HCT116 (cell line): ENCODE results near the gene NEB. TPM values are rescaled to one million over a fixed set of nuclear protein-coding genes. Genes with fewer than 3 reads are reported as not detected.
"Not testable (repeated sequence)": the region's sequence is repeated elsewhere in the genome, so short reads cannot be mapped to it uniquely, and the experiment has no call there.

ENCODE experiments used
- ATAC-seq: fragments of 200-7000 bp; cut with Tn5 transposase; 2 replicates; pipeline ENCODE4 v1.9.1; 2020; ENCODE audit warnings: mild to moderate bottlenecking, moderate library complexity
- BruUV-seq: library from RNA; stranded (reverse); fragments of 400-500 nt; replicated peaks from 2 replicates; lab custom pipeline; 2021; lab: Mats Ljungman, UMichigan
- CTCF ChIA-PET: fragments of 300-600 bp; sonication (Branson Sonifier 250); formaldehyde crosslinking; loops from one replicate; lab custom pipeline; 2021; ENCODE audit warnings: antibody characterized with exemption; lab: Charles Lee
- POLR2A ChIA-PET: fragments of 300-600, 350-600 bp; sonication (Branson Sonifier 250); formaldehyde crosslinking; loops from one replicate; lab custom pipeline; 2021; ENCODE audit warnings: antibody characterized with exemption; lab: Charles Lee
- RAD21 ChIA-PET, 2 experiments: fragments of 300-600 bp; sonication (Branson Sonifier 250); formaldehyde crosslinking; loops; one replicate each; lab custom pipeline; 2023; ENCODE audit warnings: low total read pairs in 2 of 2; ENCODE audit not compliant: uncharacterized antibody in 2 of 2, unreplicated experiment in 2 of 2, low non-redundant PET in 1 of 2; lab: Charles Lee
- DNase-seq: peaks from one replicate; pipeline ENCODE4 v3.0.0-alpha.2; 2010; ENCODE audit warnings: low read depth, low spot score
- H2AFZ ChIP-seq: fragments of 200-600 bp; shearing (Covaris generic), sonication (generic); 2 replicates; pipeline ENCODE4 v1.6.1; 2017; ENCODE audit warnings: low read depth, mixed run types, mixed read lengths, antibody characterized with exemption, low read length; ENCODE audit not compliant: poor library complexity, severe bottlenecking
- H3K27ac ChIP-seq: 2 replicates; pipeline ENCODE4 v1.5.1; 2012; ENCODE audit warnings: low read depth, low read length
- H3K27me3 ChIP-seq: fragments of 200-600 bp; sonication (generic); 2 replicates; pipeline ENCODE4 v1.6.1; 2016; ENCODE audit warnings: mixed run types, low read length, mixed read lengths; ENCODE audit not compliant: insufficient read depth
- H3K36me3 ChIP-seq, 2 experiments: fragments of 200-500 bp in 1 of 2; fragments of 200-600 bp in 1 of 2; sonication (Bioruptor generic) in 1 of 2; sonication (generic) in 1 of 2; 2 replicates each; pipeline versions ENCODE4 v1.5.1 to v1.6.1; 2014 to 2016; ENCODE audit warnings: low read length in 2 of 2, inconsistent platforms in 1 of 2, mixed read lengths in 1 of 2, mixed run types in 1 of 2; ENCODE audit not compliant: insufficient read depth in 2 of 2, control insufficient read depth in 1 of 2
- H3K4me1 ChIP-seq, 2 experiments: fragments of 200-600 bp in 1 of 2; sonication (generic) in 1 of 2; 2 replicates each; pipeline versions ENCODE4 v1.5.1 to v1.6.1; 2012 to 2017; ENCODE audit warnings: low read length in 2 of 2, inconsistent platforms in 1 of 2, mild to moderate bottlenecking in 1 of 2, mixed read lengths in 1 of 2, mixed run types in 1 of 2, moderate library complexity in 1 of 2; ENCODE audit not compliant: insufficient read depth in 2 of 2, control insufficient read depth in 1 of 2
- H3K4me2 ChIP-seq: fragments of 200-600 bp; sonication (generic); 2 replicates; pipeline ENCODE4 v1.6.1; 2017; ENCODE audit warnings: mixed run types, low read length, mixed read lengths
- H3K4me3 ChIP-seq, 2 experiments: fragments of 200-600 bp in 1 of 2; sonication (generic) in 1 of 2; replicated peaks in 1 of 2; 2 replicates each; pipeline ENCODE4 v1.5.1; 2011 to 2016; ENCODE audit warnings: low read length in 2 of 2, control low read depth in 1 of 2, low read depth in 1 of 2, mild to moderate bottlenecking in 1 of 2, mixed read lengths in 1 of 2, mixed run types in 1 of 2
- H3K79me2 ChIP-seq: fragments of 200-600 bp; sonication (generic); 2 replicates; pipeline ENCODE4 v1.6.1; 2017; ENCODE audit warnings: mild to moderate bottlenecking, mixed run types, low read length, moderate library complexity, mixed read lengths; ENCODE audit not compliant: insufficient read depth
- H3K9ac ChIP-seq: fragments of 200-600 bp; sonication (generic); 2 replicates; pipeline ENCODE4 v1.6.1; 2016; ENCODE audit warnings: low read length, mixed read lengths
- H3K9me2 ChIP-seq: fragments of 200-600 bp; sonication (generic), shearing (Covaris generic); 2 replicates; pipeline ENCODE4 v1.6.1; 2017; ENCODE audit warnings: mixed run types, mild to moderate bottlenecking, moderate library complexity; ENCODE audit not compliant: insufficient read depth
- H3K9me3 ChIP-seq, 2 experiments: fragments of 200-500 bp in 1 of 2; fragments of 200-600 bp in 1 of 2; sonication (Bioruptor generic) in 1 of 2; sonication (generic) in 1 of 2; 2 replicates each; pipeline ENCODE4 v1.6.1; 2014 to 2017; ENCODE audit warnings: low read length in 2 of 2, mixed read lengths in 2 of 2, inconsistent platforms in 1 of 2, low read depth in 1 of 2, mild to moderate bottlenecking in 1 of 2, mixed run types in 1 of 2, moderate library complexity in 1 of 2; ENCODE audit not compliant: control insufficient read depth in 1 of 2, insufficient read depth in 1 of 2
- H4K20me1 ChIP-seq: fragments of 200-600 bp; sonication (generic), shearing (Covaris generic); 2 replicates; pipeline ENCODE4 v1.6.1; 2017; ENCODE audit warnings: mixed run types, mild to moderate bottlenecking, moderate library complexity; ENCODE audit not compliant: insufficient read depth
- CBX3 ChIP-seq: IDR thresholded peaks from 2 replicates; pipeline ENCODE4 v1.6.1; 2012; ENCODE audit warnings: low read depth
- EGR1 ChIP-seq: IDR thresholded peaks from 2 replicates; pipeline ENCODE4 v1.6.1; 2012; ENCODE audit warnings: low read depth
- EZH2phosphoT487 ChIP-seq: fragments of 200-600 bp; IDR thresholded peaks from 2 replicates; pipeline ENCODE4 v1.6.1; 2018; ENCODE audit warnings: antibody characterized with exemption, borderline replicate concordance
- JUND ChIP-seq: IDR thresholded peaks from 2 replicates; pipeline ENCODE4 v1.6.1; 2012
- RAD21 ChIP-seq: IDR thresholded peaks from 2 replicates; pipeline ENCODE4 v1.6.1; 2012; ENCODE audit warnings: low read depth, mild to moderate bottlenecking
- SP1 ChIP-seq: IDR thresholded peaks from 2 replicates; pipeline ENCODE4 v1.6.1; 2012; ENCODE audit warnings: low read depth
- YY1 ChIP-seq: IDR thresholded peaks from 2 replicates; pipeline ENCODE4 v1.6.1; 2011; ENCODE audit warnings: low read length, low read depth, moderate library complexity, mild to moderate bottlenecking; ENCODE audit not compliant: insufficient replicate concordance; ENCODE audit errors: extremely low read depth
- intact Hi-C: fragments of 100-400 bp; cut with micrococcal nuclease; formaldehyde crosslinking; loops from 2 replicates; pipeline ENCODE4 v1.10.0; 2022
- total RNA-seq: library from RNA; stranded (reverse); gene quantifications from one replicate; pipeline ENCODE4 v1.2.1, GENCODE V29; 2021; ENCODE audit not compliant: unreplicated experiment
- TF ChIP-seq, protein P1 (sequence below): IDR thresholded peaks from 2 replicates; pipeline ENCODE4 v1.6.1; 2012
- TF ChIP-seq, protein P2 (sequence below): IDR thresholded peaks from 2 replicates; pipeline ENCODE4 v1.6.1; 2012

The NEB gene
- total RNA-seq, 1 experiment from 2014 or later: 0.34 TPM

DNA sequence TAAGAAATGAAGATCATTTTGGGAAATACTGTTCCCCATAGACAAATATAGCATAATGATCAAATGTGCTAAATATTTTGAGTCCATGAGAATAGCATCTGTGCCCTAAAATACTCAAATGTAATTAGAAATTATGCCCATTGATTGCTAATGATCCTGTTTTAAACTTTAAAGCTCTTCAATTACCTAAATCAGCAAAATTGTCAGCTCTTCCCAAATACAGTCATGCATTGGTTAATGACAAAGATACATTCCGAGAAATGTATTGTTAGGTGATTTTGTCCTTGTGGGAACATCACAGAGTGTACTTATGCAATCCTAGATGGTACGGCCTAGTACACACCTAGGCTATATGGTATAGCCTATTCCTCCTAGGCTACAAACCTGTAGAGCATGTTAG lies 89.7 kb downstream of the NEB start:
- ChIA-PET CTCF (no interaction called here), RAD21 (no interaction called here)

DNA sequence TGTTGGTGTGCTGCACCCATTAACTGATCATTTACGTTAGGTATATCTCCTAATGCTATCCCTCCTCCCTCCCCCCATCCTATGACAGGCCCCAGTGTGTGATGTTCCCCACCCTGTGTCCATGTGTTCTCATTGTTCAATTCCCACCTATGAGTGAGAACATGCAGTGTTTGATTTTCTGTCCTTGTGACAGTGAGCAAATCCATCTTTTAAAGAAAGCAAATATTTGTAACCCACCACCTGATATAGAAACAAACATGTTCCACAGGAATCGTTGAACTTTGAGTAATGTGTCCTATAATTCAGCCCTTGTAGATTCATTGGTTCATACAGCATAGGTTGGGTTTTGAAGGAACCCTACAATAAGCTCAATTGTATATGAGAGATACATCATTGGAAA lies 92.4 kb downstream of the NEB start:
- BruUV-seq: not testable (repeated sequence)

More for the DNA sequence above, 89.7 kb downstream of the NEB start:
- POLR2A ChIA-PET: no interaction called here
- Histone ChIP-seq H3K9ac (no peak overlapping the region), H3K4me3 (no peak overlapping the region), H3K9me3 (no peaks in the 10 kb centered on the region), H2AFZ (no peak overlapping the region), H3K4me1 (no peaks in the 10 kb centered on the region), H3K4me2 (no peak overlapping the region), H3K27me3 (no peaks in the 10 kb centered on the region), H3K27ac (no peak overlapping the region), H3K9me2 (no peaks in the 10 kb centered on the region), H3K36me3 (no peaks in the 10 kb centered on the region), H4K20me1 (no peaks in the 10 kb centered on the region), H3K79me2 (no peaks in the 10 kb centered on the region)
- no TSS peak for BruUV-seq
- TF ChIP-seq, protein P1, sequence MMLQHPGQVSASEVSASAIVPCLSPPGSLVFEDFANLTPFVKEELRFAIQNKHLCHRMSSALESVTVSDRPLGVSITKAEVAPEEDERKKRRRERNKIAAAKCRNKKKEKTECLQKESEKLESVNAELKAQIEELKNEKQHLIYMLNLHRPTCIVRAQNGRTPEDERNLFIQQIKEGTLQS: no peak
- TF ChIP-seq EZH2phosphoT487 (no peak), SP1 (no peak), EGR1 (no peak), RAD21 (no peak), JUND (no peak), CBX3 (no peak), YY1 (no peak)
- TF ChIP-seq, protein P2, sequence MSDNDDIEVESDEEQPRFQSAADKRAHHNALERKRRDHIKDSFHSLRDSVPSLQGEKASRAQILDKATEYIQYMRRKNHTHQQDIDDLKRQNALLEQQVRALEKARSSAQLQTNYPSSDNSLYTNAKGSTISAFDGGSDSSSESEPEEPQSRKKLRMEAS: no peak
- ATAC-seq (no peak), DNase-seq (no peak)
- intact Hi-C loops: no loop called here

More for the DNA sequence above, 92.4 kb downstream of the NEB start:
- H3K79me2 ChIP-seq, ATAC-seq, H4K20me1 ChIP-seq, H2AFZ ChIP-seq, DNase-seq, CTCF ChIA-PET, H3K9ac ChIP-seq, POLR2A ChIA-PET, intact Hi-C loops, H3K9me2 ChIP-seq, H3K27me3 ChIP-seq, H3K4me2 ChIP-seq, H3K27ac ChIP-seq, H3K36me3 ChIP-seq, RAD21 ChIA-PET, H3K4me3 ChIP-seq, H3K4me1 ChIP-seq, H3K9me3 ChIP-seq: not testable (repeated sequence)
